HG03095 (cell line): ENCODE data around the gene ANKRD60.

Experiments
- ATAC-seq: cut with Tn5 transposase; IDR thresholded peaks from one replicate; pipeline ENCODE4 v1.9.1; 2021; ENCODE audit warnings: moderate library complexity; ENCODE audit not compliant: unreplicated experiment

The ANKRD60 gene

GRCh38 chr20:58196402-58197184, 31.9 kb downstream of the ANKRD60 start:
- ATAC-seq: no peak

DNA sequence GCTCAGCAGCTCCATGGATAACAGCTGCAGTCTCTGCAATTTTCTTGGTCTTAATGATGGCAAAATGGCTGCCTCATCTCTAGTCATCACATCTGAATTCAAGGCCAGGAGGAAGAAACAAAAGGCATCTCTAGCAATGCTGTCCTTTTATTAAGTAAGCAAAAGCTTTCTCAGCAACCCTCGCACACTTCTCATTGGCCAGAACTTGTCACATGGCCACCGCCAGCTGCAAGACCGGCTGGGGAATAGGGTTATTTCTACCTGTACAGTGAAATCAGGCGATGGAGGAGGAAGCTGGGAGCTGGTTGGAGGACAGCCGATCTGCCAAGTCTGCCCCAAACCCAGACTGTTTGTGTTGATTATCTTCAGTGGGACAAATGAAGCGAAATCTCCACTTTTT, 33.4 kb downstream of the ANKRD60 start:
- no peak for ATAC-seq

- no peak for ATAC-seq
Measured at GRCh38 chr20:58194175-58194791, 34.2 kb downstream of the ANKRD60 start.

DNA sequence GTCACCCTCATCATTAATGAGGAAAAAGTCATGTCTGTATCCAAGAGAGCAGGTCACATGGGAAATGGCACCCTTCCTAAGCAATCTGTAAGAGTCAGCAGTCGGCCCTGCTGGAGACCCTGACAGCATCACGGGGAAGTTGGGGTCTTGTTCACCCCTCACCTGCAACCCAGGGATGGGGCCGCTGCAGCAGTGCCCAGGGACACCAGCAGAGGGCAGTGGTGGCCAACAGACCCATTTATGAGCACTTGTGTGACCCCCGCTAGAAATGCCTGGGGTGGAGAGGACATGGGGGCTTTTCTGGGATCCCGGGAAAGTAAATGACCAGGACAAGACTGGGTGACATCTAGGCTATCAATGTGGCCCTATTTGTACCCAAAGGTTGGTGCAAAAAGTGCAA, 35.9 kb downstream of the ANKRD60 start:
- no peak for ATAC-seq

DNA sequence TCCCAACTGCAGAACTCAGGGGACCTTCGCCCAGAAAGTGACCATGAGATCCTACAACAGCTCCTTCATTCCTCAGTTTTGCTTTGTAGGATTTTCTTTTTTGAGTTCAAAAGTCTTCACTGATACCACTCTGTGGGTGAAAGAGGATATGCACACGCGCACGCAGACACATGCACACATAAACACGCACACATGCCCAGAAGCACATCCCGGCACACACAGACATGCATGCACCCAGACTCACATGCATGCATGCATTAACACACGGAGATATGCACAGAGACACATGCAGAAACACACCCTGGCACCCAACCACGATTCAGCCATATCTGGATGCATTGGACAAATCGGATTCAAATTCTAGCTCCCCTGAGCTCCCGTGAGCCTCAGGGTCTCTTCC, 36.4 kb downstream of the ANKRD60 start:
- no peak for ATAC-seq

- no peak for ATAC-seq
Measured at GRCh38 chr20:58188527-58188926, 39.9 kb downstream of the ANKRD60 start.

- no peak for ATAC-seq
Measured at GRCh38 chr20:58184984-58185383, 43.5 kb downstream of the ANKRD60 start.

GRCh38 chr20:58184063-58184462, 44.4 kb downstream of the ANKRD60 start:
- ATAC-seq: no peak

DNA sequence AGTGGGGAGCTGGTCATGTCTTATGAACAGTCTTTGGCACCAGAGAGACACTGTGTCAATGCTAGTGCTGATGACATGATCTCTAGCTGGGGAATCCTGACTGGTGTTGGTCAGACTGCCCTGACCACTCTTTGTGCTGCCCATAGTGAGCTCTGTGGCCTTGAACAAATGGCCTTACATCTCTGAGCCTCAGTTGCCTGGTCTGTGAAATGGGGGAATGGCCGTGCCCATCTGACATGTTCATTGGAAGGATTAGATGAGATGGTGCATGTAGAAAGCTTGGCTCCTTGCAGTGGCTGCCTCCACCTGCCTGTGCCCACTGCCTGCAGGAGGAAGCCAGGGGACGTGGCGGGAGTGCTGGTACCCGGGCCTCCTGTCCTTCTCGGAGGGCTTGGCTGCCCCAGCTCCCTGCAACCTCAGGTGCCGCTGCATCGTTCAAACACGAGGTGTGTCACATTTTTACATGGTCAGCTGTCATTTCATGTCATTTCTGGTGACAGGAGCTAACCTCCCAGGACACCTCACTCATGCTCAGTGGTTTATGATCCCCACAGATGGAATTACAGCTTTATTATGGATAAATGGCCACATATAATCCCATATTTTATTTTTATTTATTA, 45.8 kb downstream of the ANKRD60 start:
- ATAC-seq: no peak

DNA sequence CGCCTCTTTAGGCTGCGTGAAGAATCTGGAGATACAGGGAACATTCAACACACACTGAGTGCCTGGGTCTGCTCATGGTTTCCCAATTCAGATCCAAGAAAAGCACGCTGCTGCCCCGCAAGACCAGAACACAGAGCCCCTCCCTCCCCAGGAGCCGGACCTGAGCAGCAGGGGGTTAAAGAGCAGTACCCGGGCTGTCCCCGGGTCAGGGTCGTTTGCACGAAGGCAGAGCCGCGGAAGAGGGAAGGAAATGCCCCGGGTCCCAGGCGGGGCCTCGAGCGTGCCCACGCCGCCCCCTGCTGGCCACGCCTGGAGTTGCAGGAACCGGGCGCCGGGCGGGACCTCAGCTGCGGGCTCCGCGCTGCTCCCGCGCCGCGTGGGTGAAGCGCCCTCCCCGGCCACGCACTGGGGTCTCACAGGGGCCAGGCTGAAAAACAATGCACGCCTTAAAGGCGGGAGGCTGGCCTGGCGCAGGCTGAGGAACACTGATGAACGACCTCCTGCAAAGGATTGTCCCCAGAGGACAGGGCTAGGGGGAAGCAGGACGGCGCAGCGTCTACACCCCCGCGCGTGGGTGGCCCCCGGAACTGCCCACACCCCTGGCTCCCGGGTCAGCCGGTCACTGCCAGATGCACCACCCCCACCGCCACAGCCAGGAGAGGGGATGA, 48.9 kb downstream of the ANKRD60 start:
- ATAC-seq: no peak

GRCh38 chr20:58179083-58179431, 49.4 kb downstream of the ANKRD60 start:
- ATAC-seq: no peak

DNA sequence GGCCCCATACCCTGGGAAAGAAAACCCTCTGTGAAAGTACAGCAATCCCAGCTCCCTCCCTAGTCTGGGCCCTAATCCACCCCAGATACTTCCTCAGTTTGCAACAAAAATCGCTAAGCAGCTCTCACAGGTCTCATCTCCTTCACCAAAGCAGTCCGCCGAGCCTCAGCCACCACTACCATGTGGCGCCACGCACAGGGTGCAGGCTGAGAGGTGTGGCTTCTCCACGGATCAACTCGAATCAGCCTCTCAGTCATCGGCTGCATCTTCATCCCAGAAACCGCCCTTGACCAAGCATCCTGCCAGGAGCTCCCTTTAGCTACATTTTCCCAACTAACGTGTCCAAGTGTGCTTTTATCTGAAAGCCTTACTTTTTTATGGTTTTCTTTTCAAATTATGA, 50.7 kb downstream of the ANKRD60 start:
- ATAC-seq: no peak

DNA sequence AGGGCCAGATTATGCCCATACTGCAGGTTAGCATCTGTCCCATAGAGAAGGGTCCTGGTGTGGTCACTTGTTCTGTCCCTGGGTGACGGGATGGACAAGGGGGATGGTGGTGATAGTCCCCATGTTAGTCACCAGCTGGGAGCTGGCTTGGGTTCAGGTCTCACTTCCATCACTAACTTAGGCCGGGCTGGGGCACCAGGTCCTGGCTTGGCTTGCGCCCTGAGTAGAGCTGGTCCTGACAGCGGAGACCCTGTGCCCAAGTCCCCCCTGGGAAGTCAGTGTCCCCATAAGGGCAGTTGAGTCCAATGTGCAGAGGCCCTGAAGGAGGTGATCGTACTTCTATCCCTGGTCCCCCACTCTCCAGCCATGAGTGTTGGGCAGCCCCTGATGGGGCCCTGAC, 52.6 kb downstream of the ANKRD60 start:
- ATAC-seq: no peak

DNA sequence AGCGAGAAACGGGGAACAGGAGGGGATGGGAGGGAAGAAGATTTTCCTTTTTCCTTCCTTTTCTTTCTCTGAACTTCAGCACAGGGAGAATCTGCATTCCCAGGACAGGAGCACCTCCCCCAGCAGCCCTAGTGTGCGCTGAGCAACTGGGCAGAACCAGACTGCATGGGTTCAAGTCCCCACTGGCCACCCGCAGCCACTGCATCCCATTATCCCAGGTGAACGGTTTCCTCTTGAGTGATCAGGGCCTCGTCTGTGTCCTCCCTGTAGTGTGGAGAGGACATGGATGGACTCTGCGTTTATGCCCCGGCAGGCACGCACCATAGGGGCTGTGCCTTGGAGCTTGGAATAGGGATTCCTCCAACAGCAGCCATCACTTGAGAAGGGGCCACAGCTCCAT, 53.0 kb downstream of the ANKRD60 start:
- ATAC-seq: no peak

DNA sequence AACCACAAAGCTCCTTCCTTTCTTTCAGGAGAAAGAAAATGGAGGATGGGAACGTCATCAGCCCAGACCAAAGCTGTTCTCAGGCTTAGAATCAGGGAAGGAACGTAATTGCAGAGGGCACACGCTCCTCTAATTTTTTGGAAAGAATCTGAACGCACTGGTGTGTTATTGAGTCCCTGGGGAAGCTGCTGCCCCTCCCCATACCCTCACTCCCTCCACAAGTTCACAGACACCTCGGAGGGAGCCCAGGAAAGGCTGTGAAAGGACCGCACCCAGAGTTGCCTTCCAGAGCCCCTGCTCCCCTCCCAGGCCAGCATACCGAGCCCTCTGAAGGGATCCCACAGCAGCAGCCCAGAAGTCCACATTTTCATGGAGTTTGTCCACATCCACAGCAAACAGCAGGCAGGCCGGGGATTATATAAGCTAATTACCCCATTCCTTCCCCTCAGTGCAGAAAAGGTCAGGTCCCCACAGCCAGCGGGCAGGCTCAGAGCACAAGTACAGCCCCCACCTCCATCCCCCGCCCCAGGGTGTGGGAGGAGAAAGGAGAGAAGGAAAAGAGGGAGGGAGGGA, 53.7 kb downstream of the ANKRD60 start:
- no peak for ATAC-seq

DNA sequence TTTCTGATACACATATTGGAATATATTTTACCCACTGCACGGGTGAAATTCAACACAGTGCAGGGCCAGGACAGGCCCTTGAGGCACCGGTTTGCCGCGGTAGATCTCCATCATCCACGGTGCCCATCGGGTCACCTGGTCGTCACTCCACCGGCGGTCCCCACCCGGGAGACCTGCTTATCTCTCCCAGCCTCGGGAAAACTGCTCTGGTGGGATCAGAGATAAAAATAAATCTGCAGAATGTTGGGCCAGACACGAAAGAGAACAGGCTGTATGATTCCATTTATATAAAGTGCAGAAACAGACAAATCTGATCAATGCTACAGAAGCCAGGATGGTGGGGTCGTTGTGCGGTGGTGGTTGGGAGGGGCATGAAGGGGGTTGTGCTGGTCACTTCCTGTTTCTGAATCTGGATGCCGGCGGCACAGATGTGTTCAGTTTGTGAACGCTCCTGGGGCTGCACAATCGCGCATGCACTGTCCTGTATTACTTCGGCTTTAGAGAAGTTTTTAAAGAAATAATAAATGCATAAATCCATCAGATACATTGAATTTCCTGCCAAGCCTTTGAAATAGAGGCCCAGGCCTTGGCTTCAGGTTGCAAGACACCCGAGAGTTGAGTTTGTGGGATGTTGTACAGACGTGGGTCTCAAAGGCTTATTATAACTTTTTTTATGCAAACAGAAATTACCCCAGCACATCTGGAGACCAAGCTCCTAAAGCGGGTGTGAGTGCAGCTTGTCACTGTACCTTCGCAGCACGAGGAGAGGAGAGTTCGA, 54.3 kb downstream of the ANKRD60 start:
- ATAC-seq: no peak

DNA sequence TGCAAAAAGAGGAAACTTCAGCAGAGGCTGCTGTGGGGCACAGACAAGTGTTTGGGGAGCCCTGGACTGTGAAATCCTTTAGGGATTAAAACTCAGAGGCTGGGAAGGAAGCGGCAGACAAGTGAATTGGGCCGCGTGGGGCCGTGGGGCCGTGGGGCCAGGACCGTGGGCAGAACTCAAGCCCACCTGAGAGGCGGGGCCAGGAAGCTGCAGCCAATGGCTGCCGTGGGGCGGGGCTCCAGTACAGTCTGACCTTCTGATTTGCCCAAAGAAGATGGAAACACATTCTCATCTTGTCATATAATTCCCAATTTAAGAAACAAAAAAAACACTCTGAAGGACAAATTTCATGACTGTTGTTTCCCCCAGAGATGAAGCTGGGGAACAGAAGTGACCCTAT, 55.4 kb downstream of the ANKRD60 start:
- ATAC-seq: no peak

- ATAC-seq: no peak
Measured at GRCh38 chr20:58171796-58172425, 56.5 kb downstream of the ANKRD60 start.

DNA sequence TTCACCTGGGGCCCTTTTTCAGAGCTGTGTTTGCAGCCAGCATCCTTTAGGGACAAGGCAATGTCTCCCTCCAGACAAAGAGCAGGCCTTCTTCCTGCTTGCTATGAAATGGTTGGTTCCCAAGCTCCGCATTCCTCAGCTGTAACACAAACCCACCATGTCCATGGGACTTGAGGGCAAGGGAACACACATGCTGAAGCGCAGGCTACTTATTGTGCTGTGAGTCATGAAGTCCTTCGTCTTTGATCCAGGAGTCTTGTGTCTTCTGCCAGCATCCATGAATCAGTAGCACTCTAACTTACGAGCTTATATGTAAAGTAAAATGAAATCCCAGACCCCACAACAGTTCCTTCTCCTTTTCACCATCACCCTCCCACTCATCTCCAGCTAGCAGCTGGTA, 59.0 kb downstream of the ANKRD60 start:
- ATAC-seq: no peak

DNA sequence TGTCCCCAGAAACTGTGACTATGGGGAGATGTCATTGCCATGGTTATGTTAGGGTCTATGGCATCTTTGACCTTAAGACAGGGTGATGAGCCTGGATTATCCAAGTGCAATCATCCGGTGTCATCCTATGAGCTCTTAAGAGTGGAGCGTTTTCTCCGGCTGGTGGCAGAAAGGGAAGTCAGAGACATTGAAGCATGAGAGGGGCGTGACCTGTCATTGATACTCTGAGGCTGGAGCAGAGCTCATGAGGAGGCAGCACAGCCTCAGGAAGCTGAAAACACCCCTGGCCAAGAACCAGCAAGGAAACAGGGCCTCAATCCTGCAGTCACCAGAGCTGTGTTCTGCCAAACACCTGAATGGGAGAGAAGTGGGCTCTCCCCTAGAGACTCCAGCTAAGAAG, 59.6 kb downstream of the ANKRD60 start:
- no peak for ATAC-seq
